HG03159 (cell line): ENCODE data around the gene THSD7B.

ENCODE experiments used
- ATAC-seq: cut with Tn5 transposase; IDR thresholded peaks from one replicate; pipeline ENCODE4 v1.9.1; 2021; ENCODE audit warnings: mild to moderate bottlenecking, moderate library complexity; ENCODE audit not compliant: unreplicated experiment

THSD7B gene

GRCh38 chr2:137118140-137118539 lies 352.8 kb downstream of the THSD7B start:
- no peak for ATAC-seq

GRCh38 chr2:137123226-137123625 lies 357.9 kb downstream of the THSD7B start:
- ATAC-seq: no peak

- no peak for ATAC-seq
These were observed 367.9 kb downstream of the THSD7B start for GRCh38 chr2:137133225-137133624.

GRCh38 chr2:137138263-137138662 lies 372.9 kb downstream of the THSD7B start:
- no peak for ATAC-seq

GRCh38 chr2:137151731-137152130 lies 386.4 kb downstream of the THSD7B start:
- no peak for ATAC-seq

- no peak for ATAC-seq
These were observed 389.6 kb downstream of the THSD7B start for GRCh38 chr2:137154946-137155345.

GRCh38 chr2:137155356-137156104 lies 390.2 kb downstream of the THSD7B start:
- no peak for ATAC-seq

GRCh38 chr2:137156221-137156844 lies 391.0 kb downstream of the THSD7B start:
- ATAC-seq: no peak

- ATAC-seq: no peak
These were observed 392.5 kb downstream of the THSD7B start for GRCh38 chr2:137157851-137158250.

- no peak for ATAC-seq
These were observed 395.9 kb downstream of the THSD7B start for GRCh38 chr2:137161250-137161649.

GRCh38 chr2:137165968-137166367 lies 400.6 kb downstream of the THSD7B start:
- ATAC-seq: no peak

GRCh38 chr2:137167651-137168050 lies 402.3 kb downstream of the THSD7B start:
- ATAC-seq: no peak

GRCh38 chr2:137168552-137168951 lies 403.2 kb downstream of the THSD7B start:
- ATAC-seq: no peak

- ATAC-seq: no peak
These were observed 406.8 kb downstream of the THSD7B start for GRCh38 chr2:137172162-137172561.

GRCh38 chr2:137173463-137173862 lies 408.1 kb downstream of the THSD7B start:
- ATAC-seq: peak; percentile 93

GRCh38 chr2:137175246-137175645 lies 409.9 kb downstream of the THSD7B start:
- ATAC-seq: no peak

GRCh38 chr2:137178951-137179377 lies 413.6 kb downstream of the THSD7B start:
- ATAC-seq: no peak

- ATAC-seq: no peak
These were observed 414.2 kb downstream of the THSD7B start for GRCh38 chr2:137179542-137179941.

GRCh38 chr2:137180012-137180411 lies 414.7 kb downstream of the THSD7B start:
- no peak for ATAC-seq

GRCh38 chr2:137181370-137181769 lies 416.0 kb downstream of the THSD7B start:
- no peak for ATAC-seq

GRCh38 chr2:137182071-137182470 lies 416.7 kb downstream of the THSD7B start:
- no peak for ATAC-seq

- no peak for ATAC-seq
These were observed 418.0 kb downstream of the THSD7B start for GRCh38 chr2:137183206-137183898.
